ENCODE measurements around the gene PLK2.

- no peak for TF ChIP-seq POLR2AphosphoS5 (IDR thresholded peaks at IDR 0.05; ENCODE audit: borderline replicate concordance, low read depth, low read length)
- TF ChIP-seq EZH2 (IDR thresholded peaks at IDR 0.05), result no peak
- no peak for TF ChIP-seq FOXP2 (optimal IDR thresholded peaks at IDR 0.05; ENCODE audit: control extremely low read depth, extremely low read length, insufficient read depth)
These were observed 1.1 kb downstream of the PLK2 start for GRCh38 chr5:58458743-58459145.

All from SK-N-MC (cell line).